ENCODE measurements around the gene USP4. TPM values are rescaled to one million over a fixed set of nuclear protein-coding genes. Genes with fewer than 3 reads are reported as not detected.
"Not testable (repeated sequence)": the region's sequence is repeated elsewhere in the genome, so short reads cannot be mapped to it uniquely, and the experiment has no call there.

USP4 gene
- total RNA-seq, 1 donor from 2014 or later: 21.0 TPM

- DNase-seq (ENCODE audit: low spot score): no peak
- H3K36me3 ChIP-seq: no peaks in the 10 kb centered on the region
- H3F3A ChIP-seq (ENCODE audit: low read depth): no peaks in the 10 kb centered on the region
- no peaks in the 10 kb centered on the region for H3K4me1 ChIP-seq
- H3K79me2 ChIP-seq (ENCODE audit: low read depth): peaks cover 19% of the 10 kb centered on the region
- no peak overlapping the region for H3K27ac ChIP-seq
- H3K4me2 ChIP-seq: no peak overlapping the region
- Mint-ChIP-seq H3K27ac (no peak overlapping the region), H3K36me3 (peaks cover 21% of the 10 kb centered on the region), H3K4me1 (peaks cover 2% of the 10 kb centered on the region), H3K9me3 (no peaks in the 10 kb centered on the region), H3K27me3 (ENCODE audit: insufficient read depth, low read depth) (no peaks in the 10 kb centered on the region), H3K4me3 (no peak overlapping the region)
- TF ChIP-seq CTCF (IDR thresholded peaks at IDR 0.05): no peak
- TF ChIP-seq EZH2phosphoT487 (IDR thresholded peaks at IDR 0.05): no peak
- TF ChIP-seq EZH2 (IDR thresholded peaks at IDR 0.05): no peak
- H4K20me1 ChIP-seq (ENCODE audit: low read depth): no peaks in the 10 kb centered on the region
- H2AFZ ChIP-seq (replicated peaks): no peak overlapping the region
- no peaks in the 10 kb centered on the region for H3K27me3 ChIP-seq
- H3K9ac ChIP-seq: no peak overlapping the region
- H3K4me3 ChIP-seq: no peak overlapping the region
- H3K9me3 ChIP-seq (ENCODE audit: low read depth): no peaks in the 10 kb centered on the region
These were observed 6.8 kb downstream of the USP4 start for GRCh38 chr3:49333091-49333490.

GRCh38 chr3:49329186-49329585 is 10.7 kb downstream of the USP4 start:
- Mint-ChIP-seq H3K36me3 (peaks cover 29% of the 10 kb centered on the region), H3K4me1 (no peaks in the 10 kb centered on the region), H3K4me3 (no peak overlapping the region), H3K27ac (no peak overlapping the region), H3K27me3 (ENCODE audit: insufficient read depth, low read depth) (no peaks in the 10 kb centered on the region), H3K9me3 (no peaks in the 10 kb centered on the region)
- Histone ChIP-seq H3K4me2 (no peak overlapping the region), H3K27me3 (no peaks in the 10 kb centered on the region), H3K9ac (no peak overlapping the region), H3K36me3 (no peaks in the 10 kb centered on the region), H3K27ac (no peak overlapping the region), H3K4me3 (no peak overlapping the region), H3F3A (ENCODE audit: low read depth) (no peaks in the 10 kb centered on the region), H2AFZ (replicated peaks) (no peak overlapping the region), H3K4me1 (no peaks in the 10 kb centered on the region), H4K20me1 (ENCODE audit: low read depth) (no peaks in the 10 kb centered on the region), H3K9me3 (ENCODE audit: low read depth) (no peaks in the 10 kb centered on the region), H3K79me2 (ENCODE audit: low read depth) (no peaks in the 10 kb centered on the region)
- DNase-seq (ENCODE audit: low spot score): no peak
- TF ChIP-seq EZH2phosphoT487 (IDR thresholded peaks at IDR 0.05): no peak
- TF ChIP-seq EZH2 (IDR thresholded peaks at IDR 0.05): no peak
- no peak for TF ChIP-seq CTCF (IDR thresholded peaks at IDR 0.05)

GRCh38 chr3:49328350-49328749 is 11.5 kb downstream of the USP4 start:
- not testable (repeated sequence) for H3K4me3 Mint-ChIP-seq; H3K4me1 ChIP-seq; H3K27me3 Mint-ChIP-seq (ENCODE audit: insufficient read depth, low read depth); H3K4me1 Mint-ChIP-seq; H3K27ac Mint-ChIP-seq; H3K9me3 Mint-ChIP-seq; DNase-seq (ENCODE audit: low spot score); H2AFZ ChIP-seq (replicated peaks); H3K27me3 ChIP-seq; H3F3A ChIP-seq (ENCODE audit: low read depth); H3K36me3 ChIP-seq; H3K9me3 ChIP-seq (ENCODE audit: low read depth); H4K20me1 ChIP-seq (ENCODE audit: low read depth); H3K9ac ChIP-seq; H3K4me2 ChIP-seq; H3K4me3 ChIP-seq; H3K79me2 ChIP-seq (ENCODE audit: low read depth); H3K27ac ChIP-seq
- H3K36me3 Mint-ChIP-seq: peaks cover 32% of the 10 kb centered on the region

GRCh38 chr3:49327485-49327884 is 12.4 kb downstream of the USP4 start:
- no peak overlapping the region for H3K4me3 ChIP-seq
- H3K27me3 Mint-ChIP-seq (ENCODE audit: insufficient read depth, low read depth): no peaks in the 10 kb centered on the region
- H3K9me3 ChIP-seq (ENCODE audit: low read depth): no peaks in the 10 kb centered on the region
- no peak overlapping the region for H3K4me2 ChIP-seq
- no peaks in the 10 kb centered on the region for H3K27me3 ChIP-seq
- no peak for TF ChIP-seq EZH2phosphoT487 (IDR thresholded peaks at IDR 0.05)
- TF ChIP-seq EZH2 (IDR thresholded peaks at IDR 0.05): no peak
- peak; percentile 27 for TF ChIP-seq CTCF (IDR thresholded peaks at IDR 0.05)
- peak; percentile 16 for DNase-seq (ENCODE audit: low spot score)
- H3K9me3 Mint-ChIP-seq: no peaks in the 10 kb centered on the region
- no peaks in the 10 kb centered on the region for H4K20me1 ChIP-seq (ENCODE audit: low read depth)
- no peak overlapping the region for H3K27ac ChIP-seq
- H3K79me2 ChIP-seq (ENCODE audit: low read depth): no peaks in the 10 kb centered on the region
- no peak overlapping the region for H3K9ac ChIP-seq
- H3K36me3 ChIP-seq: no peaks in the 10 kb centered on the region
- no peak overlapping the region for H3K4me3 Mint-ChIP-seq
- no peaks in the 10 kb centered on the region for H3K4me1 ChIP-seq
- H3K27ac Mint-ChIP-seq: no peak overlapping the region
- peaks cover 29% of the 10 kb centered on the region for H3K36me3 Mint-ChIP-seq
- H2AFZ ChIP-seq (replicated peaks): no peak overlapping the region
- no peaks in the 10 kb centered on the region for H3K4me1 Mint-ChIP-seq
- H3F3A ChIP-seq (ENCODE audit: low read depth): no peaks in the 10 kb centered on the region
